ENCODE data around the gene HS6ST3.

Gene HS6ST3

DNA sequence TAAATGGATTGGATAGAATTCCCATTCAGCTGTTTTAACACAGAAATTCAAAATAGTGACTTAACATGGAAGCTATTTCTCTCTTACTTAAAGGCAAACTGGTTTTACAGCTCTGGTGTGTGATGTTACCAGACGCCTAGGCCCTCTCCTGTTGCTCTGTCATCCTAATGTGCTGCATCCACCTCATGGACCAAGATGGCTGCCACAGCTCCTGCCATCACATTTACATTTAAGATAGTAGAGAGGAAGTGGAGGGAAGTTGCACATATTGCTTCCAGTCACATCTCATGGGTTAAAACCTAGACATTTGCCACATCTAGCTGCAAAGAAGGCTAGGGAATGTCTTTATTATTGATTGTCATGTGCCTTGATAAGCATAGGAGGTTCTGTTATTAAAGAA is 746.8 kb downstream of the HS6ST3 start:
- no peak for DNase-seq (ENCODE audit: low read depth)

DNA sequence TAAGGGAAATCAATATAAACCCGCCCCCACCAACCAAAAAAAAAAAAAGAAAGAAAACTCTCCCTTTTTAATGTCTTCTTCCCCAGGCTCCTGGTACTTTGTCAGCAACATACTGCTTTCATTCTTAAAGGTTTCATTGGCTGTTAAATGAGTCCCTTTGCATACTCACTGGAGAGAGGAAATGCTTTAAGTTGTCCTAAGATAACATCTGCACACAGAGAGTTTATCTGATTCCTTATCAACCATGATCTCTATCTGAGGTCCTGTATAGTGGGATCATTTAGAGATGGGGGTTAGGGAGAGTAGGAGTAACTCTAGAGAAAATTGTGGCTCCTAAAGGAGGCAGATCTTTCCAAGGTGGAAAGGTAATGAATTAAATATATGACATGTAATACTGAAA is 747.9 kb downstream of the HS6ST3 start:
- DNase-seq (ENCODE audit: low read depth) = no peak

DNA sequence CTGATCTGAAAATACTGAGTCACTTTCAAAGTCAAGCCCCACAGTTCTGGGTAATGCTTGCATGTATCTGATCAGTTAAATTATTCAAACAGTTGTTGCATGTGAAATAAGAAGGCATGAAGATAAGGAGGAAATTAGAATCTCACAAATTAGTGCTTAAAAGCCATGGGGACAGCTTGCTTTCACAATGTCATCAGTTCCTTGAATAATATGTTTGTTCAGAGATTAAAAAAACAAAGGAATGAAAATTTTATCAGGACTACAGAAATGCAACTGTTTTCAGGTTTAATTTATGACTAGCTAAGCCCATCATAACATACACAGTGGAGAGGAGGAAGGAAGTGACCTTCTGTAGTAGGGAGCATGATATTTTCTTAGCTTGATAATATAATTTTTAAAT is 754.3 kb downstream of the HS6ST3 start:
- DNase-seq (ENCODE audit: low read depth) = no peak

DNA sequence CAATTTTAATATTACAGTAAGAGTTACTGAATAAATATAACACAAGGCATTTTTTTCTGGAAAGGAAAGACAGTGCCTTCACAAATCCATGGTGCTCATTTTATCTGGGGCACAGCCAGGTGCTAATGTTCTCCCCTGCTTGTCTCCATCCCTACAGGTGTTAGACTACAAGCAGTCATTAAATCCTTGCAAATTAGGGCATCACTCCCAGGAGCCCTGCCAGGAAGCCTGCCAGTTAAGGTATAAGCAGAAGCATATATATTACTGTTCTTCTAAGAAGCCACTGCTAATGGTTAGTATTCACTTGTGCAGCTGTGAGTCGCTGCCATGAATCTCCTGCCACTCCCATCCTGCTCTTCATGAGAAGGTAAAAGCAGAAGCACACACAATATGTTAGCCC is 754.7 kb downstream of the HS6ST3 start:
- DNase-seq (ENCODE audit: low read depth) = no peak

- DNase-seq (ENCODE audit: low read depth) = no peak
Observed at GRCh38 chr13:96848286-96848685, 758.4 kb downstream of the HS6ST3 start.

DNA sequence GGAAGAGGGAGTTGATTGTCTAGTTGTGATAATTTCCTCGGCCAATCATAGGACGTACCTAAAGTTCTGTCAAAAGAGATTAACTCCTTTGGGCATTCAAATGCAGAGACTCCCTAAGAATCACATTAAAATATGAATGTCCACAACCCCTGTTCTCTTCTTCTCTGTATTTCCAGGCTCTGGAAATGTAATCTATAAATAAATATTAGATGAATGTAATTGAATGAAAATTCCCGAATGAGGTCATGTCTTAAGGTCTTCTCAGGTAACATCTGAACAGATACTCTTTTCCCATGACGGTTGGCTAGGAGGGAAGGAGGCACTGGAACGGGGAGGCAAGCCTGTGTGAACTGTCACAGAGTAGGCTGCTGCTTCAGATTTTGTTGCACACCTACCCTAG is 759.2 kb downstream of the HS6ST3 start:
- DNase-seq (ENCODE audit: low read depth) = no peak

DNA sequence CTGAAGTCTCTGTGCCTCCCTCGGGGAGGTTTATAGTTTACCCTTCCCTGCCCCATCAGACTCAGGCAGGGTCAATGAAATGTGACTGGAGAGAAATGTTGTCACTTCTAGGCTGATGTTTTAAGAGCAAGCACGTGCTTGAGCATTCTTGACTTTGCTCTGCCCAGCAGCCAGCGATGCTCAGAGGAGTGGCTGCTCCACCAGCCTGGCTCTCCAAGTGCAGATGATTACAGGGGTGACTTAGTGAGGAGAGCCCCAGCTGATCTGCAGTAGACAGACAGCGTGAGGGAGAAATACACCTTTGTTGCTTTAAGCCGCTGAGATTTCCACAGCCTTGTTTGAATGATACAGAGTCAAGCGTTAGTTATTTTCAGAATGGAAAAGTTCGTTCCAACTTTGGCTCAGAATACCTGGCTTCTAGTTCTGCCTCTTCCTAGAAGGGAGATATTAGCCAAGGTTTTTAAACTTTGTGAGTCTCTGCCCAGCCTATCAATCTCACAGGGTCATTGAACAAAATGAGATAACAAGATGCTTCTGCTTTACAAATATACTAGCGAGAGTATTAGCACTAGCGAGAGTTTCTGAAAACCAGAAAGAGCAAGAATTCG is 760.7 kb downstream of the HS6ST3 start:
- no peak for DNase-seq (ENCODE audit: low read depth)

DNA sequence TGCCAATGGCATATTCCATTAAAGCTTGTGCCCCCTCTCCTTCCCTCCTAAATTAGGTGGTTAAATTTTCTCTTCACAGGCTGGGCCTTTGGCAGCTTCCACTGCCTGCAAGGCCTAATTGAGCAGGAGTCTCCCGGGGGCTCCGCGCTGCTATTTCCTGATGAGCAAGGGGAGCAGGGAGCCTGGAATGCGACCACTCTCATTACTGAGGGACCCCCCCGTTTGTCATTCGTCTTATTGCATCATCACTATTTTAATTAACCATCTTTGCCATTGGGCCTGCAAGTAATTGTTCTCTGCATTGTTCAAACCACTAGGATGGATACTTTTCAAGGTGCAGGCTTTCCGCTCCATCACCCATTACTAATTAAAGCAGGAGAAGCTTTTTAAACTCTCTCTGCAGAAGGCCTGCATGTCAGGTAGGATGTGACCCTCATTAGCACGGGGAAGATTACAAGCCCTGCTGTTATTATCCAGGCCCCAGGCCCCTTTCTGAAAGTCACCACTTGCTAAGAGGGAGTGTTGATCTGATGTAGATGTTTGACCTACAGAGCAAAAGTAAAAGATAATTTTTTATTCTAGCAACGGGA is 762.0 kb downstream of the HS6ST3 start:
- no peak for DNase-seq (ENCODE audit: low read depth)

DNA sequence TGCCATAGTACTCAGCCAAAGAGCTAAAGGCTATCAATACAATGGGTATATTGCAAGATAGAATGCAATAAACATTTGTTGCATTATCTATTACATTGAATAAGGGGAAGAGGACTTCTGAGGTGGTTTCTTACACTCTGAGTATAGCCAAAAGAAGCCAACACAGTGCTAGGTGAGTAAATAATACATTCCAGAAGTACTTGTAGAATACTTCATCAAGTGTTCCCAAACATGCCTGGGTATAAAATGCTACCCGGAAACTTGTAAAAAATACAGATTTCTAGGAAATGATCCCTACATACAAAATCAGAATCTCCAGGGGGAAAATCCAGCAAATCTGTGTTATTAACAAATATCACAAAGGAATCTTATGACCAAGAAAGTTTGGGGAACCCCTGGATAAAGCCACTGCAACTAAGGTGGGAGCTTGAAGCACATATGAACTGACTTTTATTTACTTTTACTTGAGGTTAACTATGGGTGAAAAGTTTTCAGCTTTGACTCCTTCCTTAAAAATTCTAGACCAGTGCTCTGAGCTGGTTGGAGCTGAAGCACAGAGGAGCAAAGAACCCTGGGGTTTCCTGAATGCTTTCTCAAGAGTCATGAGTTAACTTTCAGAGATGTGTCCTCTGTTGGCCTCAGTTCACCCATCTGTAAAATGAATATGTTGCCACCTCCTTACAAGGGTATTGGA is 768.4 kb downstream of the HS6ST3 start:
- no peak for DNase-seq (ENCODE audit: low read depth)

GRCh38 chr13:96860882-96861281 is 771.0 kb downstream of the HS6ST3 start:
- DNase-seq (ENCODE audit: low read depth) = no peak

GRCh38 chr13:96862093-96862492 is 772.2 kb downstream of the HS6ST3 start:
- no peak for DNase-seq (ENCODE audit: low read depth)

DNA sequence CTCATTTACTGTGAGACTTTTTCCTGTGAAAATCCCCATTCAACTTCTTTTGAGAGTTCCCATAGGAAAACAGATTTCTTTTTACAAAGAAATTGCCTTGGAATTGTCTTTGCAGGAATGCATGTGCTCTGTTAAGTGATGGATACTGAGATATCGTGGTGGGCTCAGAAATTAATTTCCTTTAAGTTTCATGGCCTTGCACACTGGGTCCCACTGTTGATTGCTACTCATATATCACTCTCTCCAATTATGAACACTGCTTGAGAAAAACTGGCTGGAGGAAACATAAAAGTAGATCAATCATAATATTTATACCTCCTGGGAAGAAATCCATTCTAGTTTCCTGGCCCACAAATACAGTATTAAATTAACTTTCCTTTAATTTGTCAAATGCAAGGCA is 773.1 kb downstream of the HS6ST3 start:
- no peak for DNase-seq (ENCODE audit: low read depth)

DNA sequence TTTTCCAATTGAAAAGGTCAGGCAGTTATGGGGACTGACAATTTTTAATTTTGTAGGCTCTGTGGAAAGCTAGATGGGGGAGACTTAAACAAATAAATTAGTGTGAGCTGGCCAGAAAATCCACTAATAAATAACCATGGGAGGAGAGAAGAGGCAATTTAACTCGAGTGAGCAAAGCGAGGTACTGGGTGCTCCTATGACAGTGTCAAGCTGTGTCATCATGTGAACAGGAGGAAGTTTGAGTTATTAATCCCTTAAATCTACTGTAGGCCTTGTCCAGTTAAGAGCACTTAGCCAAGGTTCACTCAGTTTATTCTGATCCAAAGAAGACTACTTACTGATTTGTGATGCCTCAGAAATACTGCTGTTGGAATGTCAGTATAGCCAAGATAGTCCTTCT is 781.6 kb downstream of the HS6ST3 start:
- DNase-seq (ENCODE audit: low read depth) = no peak

DNA sequence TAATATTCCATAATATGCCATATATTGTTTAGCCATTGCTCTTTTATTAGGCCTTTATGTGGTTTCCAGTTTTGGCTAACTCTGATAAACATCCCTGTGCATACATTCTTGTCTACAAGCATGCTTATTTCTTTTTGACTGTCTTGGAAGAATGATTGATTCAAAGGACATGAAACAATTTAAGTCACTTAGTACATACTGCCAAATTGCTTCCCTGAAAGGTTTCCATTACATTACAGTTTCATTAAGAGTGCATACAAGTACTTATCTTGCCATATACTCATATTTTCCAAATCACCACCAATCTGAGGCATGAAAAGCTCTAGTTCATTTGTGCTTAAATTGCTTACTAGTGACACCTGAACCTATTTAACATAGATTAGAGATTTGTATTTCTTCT is 790.5 kb downstream of the HS6ST3 start:
- DNase-seq (ENCODE audit: low read depth) = no peak
